ENCODE results near the gene PHLPP2.

The PHLPP2 gene

DNA sequence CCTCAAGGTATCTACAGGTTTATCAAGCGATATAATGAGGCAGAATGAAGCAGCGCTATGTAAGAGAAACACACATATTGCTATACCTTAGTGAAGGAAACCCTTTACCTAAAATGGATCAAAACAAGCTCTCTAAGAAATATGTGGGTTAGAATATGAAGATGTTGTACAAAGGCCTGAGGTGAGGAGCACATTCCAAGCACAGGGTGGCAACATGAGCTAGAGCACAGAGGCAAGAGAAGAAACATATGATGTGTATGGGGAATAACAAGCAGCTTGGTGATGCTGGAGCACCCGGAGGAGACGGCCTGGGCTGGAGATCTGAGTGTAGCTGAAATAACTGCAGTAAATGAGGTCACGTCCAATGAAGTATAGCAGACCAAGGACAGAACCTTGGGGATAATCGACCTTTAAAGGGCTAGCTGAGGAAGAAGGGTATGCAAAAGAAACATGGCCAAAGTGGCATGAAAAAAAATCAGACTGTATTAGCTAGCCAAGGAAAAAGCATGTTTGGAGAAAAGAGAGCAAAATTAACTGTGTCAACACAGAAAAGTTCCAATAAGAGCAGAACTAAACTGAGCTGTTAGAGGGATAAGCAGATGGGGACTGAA lies 54.5 kb downstream of the PHLPP2 start:
- DNase-seq (ENCODE audit: low read depth in 2 of 2), result no peak

DNA sequence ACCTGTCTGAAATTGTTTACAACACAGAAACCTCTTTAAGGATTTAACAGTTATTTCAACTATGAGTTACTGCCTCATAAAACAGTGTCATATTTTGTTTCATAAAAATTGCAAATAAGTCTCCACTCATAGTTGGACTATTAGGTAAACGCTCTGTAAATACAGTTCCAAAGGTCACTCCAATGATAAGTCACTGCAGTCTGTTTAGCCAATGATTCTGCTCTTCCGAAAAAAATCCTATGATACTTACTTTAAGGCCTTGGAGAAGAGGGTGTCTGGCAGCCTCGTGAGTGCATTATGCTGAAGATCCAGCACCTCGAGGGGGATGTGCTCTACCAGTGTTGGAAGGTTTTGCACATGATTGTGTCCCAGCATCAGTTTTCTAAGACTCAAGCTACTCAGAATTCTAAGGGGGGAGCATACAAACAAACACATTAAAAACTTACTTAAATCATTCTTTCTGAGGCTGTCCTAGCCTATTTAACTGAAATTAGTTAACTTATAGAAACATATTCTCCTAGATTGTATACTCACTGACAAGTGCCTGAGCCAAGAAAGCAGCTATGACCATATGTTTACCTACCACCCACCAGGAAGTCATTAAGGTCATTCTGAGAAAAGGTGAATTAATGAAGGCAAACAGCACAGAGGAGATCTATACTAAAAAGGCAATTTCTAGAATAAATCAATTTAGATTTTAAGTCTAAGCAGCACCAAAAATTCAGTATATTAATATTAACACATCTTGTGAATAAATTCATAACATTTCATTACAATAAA lies 57.4 kb downstream of the PHLPP2 start:
- no peak for DNase-seq (ENCODE audit: low read depth in 2 of 2)

DNA sequence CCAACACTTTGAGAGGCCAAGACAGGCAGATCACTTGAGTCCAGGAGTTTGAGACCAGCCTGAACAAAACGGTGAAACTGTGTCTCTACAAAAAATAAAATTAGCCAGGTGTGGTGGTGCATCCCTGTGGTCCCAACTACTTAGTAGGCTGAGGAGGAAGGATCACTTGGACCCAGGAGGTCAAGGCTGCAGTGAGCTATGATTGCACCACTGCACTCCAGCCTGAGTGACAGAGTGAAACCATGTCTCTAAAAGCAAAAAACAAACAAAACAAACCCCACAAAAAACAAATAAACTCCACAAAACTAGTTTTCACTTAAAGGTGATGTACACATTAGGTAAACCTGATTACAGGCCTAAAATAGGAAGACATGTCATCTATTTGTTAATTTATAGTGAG lies 58.2 kb downstream of the PHLPP2 start:
- DNase-seq (ENCODE audit: low read depth in 2 of 2), result no peak

DNA sequence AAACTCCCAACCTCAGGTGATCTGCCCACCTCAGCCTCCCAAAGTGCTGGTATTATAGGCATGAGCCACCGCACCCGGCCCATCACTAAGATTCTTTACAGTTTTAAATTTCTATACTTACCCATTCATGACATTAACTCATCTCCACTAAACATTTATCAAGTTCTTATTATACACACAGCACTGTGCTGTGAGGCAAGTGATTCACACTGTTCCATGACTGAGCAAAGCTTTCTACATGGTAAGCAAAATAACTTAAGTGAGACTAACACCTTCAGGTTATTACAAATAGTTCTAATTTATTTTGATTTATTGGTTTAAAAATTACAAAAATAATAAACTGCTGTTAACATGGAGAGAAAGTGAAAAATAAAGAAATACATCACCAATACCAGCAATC lies 65.0 kb downstream of the PHLPP2 start:
- DNase-seq (ENCODE audit: low read depth in 2 of 2), result no peak

DNA sequence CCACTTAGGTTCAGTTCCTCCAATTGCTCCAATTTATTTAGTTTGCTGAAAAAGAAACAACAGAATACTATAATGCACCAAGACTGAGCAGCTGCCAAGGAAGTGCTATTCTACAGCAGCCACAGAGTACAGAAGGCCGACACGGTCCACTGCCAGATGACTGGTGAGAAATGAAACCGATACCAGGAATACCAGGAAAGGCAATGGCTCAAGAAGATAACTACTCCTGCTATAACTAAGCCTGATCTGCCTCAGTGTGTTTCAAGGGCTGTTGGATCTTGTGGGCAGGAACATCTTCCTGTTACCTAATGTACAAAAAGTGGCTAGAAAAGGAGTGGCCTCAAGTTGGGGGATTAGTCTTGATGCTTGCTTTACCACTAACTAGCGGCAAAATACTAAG lies 65.7 kb downstream of the PHLPP2 start:
- no peak for DNase-seq (ENCODE audit: low read depth in 2 of 2)

DNA sequence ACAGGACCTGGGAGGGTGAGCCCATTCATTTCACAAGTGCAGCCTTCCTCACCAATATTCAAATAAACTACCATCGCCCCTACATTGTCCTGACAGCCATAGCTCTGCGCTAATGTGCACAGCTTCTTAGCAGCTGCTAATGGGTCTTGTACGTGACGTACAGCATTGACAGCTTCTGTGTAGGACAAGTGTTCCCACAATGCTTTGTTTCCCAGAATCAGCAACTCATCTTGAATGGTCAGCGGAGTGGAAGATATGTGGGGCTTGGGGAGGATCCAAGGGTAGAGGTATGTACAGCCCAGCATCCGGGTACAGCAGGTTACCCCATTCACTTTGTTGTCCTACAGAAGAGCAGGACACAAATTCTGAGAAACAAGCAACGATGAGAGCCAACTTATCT lies 74.8 kb downstream of the PHLPP2 start:
- DNase-seq (ENCODE audit: low read depth in 2 of 2), result no peak

DNA sequence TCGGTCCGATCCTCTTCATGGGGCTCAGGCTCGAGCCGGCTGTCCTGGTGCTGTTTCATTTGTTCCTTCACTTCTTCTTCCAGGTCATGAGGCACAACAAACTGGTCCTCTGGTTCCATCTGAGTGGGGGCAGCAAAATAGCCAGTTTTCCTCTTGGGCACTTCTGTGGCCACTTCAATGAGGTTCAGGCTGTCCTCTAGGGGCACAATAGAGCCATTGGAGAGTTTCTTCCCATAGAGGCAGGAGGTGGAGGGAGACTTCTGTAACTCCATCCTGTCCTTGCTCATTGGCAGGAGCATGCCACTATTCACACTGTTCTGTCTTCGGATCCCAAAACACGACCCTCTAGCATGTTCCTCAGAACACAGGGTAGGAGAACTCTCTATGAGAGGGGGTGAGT lies 75.6 kb downstream of the PHLPP2 start:
- DNase-seq (ENCODE audit: low read depth in 2 of 2), result no peak

DNA sequence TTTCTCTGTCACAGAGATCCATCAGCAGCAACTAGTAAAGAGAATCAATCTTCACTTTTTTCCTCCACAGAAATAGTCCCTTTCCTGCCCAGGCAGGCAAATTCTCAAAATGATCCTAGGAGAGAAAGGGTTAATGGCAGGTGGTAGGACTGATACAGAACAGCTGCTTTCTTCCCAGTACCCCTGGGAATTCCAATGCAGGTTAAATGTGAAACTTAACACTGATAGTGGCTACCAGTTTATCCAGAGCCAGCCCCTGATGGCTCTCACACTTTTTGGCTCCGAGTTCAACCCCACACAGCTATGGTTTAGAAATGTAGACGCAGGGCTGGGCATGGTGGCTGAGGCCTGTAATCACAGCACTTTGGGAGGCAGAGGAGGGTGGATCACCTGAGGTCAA lies 76.3 kb downstream of the PHLPP2 start:
- DNase-seq (ENCODE audit: low read depth in 2 of 2), result no peak

DNA sequence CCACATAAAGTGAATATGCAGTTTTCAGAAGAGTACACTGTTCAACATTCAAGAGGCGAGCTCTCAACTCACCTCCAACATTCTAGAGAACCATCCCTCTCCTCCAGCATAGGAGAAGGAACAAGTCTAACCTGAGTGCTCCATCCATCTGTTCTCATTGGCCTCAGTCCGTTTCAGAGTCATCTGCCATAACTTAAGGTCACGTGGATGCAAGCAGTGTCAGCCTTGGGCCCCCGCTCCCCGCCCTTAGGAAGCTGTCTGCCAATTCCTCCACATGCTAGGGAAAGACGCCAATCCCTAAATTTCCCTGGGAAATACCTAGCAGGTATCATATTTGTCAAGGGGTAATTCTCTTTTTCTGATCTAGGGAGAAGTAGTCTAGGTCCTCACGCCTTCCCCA lies 77.1 kb downstream of the PHLPP2 start:
- DNase-seq (ENCODE audit: low read depth in 2 of 2), result no peak

DNA sequence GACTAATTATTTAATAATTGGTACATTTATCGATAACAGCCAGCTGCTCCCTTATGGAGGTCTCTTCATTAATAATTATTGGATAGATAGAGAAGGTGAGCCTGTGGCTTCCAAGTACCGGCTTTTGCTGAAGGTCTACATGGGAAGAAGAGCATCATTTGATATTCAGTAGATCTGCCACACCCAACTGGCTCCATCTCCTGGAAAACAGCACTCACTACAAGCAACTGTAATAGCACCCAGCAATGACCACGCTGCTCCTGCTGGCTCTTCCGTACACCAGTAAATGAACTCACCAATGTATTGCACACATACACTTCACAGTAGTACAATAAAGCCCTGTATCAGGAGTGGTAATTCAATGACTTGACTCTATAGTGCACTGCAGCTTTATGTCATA lies 79.1 kb downstream of the PHLPP2 start:
- DNase-seq (ENCODE audit: low read depth in 2 of 2), result no peak

DNA sequence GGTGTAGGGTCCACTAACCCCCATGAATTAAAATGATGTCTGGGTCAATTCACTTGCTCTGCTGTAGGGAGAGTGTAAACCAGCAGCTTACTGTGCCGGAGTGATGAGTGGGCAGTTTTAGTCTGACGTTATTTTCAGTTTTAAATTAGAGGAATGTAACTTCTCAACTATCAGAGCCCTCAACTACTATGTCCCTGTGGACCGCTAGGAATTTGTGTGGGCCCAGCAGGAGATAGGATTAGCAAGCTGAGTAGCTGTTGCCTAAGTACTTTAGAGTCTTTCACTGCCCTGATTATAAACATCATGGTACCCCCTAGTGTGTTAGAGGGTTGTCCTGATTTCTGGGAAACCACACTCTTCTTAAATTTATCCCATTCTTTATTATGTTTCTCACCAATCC lies 87.1 kb downstream of the PHLPP2 start:
- no peak for DNase-seq (ENCODE audit: low read depth in 2 of 2)

DNA sequence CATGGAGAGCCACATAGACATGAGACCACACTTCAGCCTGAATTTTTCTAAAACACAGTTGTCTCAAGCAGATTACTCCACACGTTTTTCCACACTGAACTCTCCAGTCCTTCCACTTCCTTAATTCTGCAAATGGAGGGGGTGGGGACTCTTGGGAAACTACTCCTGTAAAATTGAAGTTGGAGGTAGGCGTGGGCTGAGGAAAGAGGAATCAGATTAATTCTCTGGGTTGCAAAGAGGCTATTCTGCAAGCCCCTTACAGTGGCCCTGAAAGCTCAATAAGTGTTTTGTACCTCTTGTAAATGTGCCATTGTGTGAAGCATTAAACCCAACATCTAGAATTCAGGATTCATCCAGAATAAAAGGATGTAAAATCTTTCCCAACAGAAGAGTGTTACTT lies 88.9 kb downstream of the PHLPP2 start:
- no peak for DNase-seq (ENCODE audit: low read depth in 2 of 2)

DNA sequence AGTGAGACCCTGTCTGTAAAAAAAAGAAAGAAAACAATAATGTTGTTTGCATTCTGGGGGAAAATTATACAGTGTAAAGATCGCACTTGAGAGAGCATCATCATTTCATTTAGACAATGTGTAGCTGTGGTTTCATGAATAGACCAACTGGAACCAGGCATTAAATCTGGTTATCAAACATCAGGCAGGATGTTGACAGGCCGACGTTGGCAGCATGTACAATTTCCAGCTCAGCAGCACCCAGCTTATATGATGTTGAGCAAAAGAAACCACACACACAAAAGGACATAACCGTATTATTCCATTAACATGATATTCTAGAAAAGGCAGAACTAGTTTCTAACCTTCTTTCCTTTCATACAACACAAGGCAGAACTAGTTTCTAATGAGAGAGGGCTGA lies 92.7 kb downstream of the PHLPP2 start:
- DNase-seq (ENCODE audit: low read depth in 2 of 2), result no peak

DNA sequence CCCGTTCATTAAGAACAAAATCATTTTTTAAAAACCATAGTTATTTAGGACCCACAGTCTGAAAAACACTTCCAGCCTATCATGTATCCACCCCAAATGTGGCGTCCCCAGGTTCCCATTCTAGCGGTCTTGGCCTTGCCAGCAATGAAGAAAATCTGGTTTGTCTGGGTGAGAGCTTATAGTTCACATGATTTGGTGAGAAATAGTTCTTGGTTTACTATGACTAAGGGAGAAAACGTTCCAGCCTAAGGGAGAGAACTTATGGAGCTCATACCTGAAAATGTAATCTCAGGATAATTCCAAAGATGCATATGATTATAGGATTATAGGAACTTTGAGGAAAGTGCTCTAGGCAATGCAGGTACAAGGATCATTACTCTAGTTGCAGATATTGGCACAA lies 93.7 kb downstream of the PHLPP2 start:
- no peak for DNase-seq (ENCODE audit: low read depth in 2 of 2)

DNA sequence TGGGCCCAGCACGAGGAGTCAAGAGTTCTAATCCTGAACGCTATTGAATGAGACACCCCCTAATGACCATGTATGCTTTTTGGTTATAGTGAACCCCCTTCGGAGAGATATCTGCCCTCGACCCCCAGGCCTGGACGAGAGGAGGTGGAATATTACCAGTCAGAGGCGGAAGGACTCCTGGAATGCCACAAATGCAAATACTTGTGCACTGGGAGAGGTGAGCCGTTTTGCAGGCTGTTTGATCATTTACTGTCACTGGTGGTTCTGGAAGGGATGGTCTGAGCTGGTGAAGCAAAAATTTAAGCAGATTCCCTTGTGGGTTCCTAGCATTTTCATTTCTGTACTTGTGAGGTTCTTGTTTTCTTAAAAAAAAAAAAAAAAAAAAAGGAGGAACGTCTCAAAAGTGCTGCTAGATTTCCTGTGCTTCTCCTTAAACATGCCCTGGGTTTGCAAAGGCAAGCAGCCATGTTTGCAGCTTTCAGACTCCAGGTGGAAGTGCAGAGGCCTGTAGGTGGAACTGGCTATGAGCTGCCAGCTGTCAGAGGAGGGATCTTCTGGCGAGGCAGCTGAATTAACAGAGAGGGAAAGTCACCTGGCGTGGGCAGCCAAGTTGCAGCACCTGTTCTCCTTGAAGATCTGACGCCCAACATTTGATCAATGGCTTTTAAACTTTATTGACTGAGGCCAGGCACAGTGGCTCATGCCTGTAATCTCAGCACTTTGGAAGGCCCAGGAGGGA lies 95.1 kb downstream of the PHLPP2 start:
- no peak for DNase-seq (ENCODE audit: low read depth in 2 of 2)

DNA sequence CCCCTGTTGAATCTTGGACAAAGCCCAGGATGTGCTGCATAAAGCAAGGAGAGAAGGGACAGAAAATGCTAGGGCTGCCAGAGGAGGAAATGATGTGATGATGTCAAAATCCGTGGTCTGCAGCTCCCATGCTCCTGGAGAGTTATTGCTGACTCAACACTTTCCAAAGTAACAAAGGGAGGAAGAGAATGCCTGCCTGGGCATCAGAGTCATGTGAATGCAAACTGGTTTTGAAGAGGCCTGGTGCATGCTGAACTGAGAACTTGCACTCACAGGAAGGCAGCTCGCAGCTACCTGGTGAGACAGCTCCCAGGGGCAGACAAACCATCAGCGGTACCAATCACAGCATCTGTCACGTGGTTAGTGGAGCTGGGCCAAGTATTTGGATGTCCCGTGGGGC lies 95.7 kb downstream of the PHLPP2 start:
- DNase-seq (ENCODE audit: low read depth in 2 of 2), result no peak

DNA sequence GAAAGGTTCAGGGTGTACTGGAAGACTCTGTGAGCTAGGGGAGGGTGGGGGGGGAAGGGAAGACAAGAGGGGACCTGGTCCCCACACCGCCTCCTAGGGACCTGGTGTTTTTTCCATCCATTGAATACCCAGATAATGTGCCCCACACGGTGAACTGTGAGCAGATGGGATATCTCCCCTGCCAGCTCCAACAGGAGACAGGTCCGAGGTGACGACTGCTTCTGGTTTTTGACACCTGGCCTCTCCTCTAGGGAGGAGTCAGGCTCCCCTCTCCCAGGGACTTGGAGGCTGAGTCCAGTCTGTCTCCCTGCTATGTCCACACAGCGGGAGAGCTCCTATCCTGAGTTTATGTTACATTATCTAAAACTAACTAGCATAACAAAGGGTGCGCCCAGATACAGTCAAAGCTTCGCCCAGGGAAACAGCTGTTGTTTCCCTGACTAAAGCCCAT lies 96.7 kb downstream of the PHLPP2 start:
- no peak for DNase-seq (ENCODE audit: low read depth in 2 of 2)

DNA sequence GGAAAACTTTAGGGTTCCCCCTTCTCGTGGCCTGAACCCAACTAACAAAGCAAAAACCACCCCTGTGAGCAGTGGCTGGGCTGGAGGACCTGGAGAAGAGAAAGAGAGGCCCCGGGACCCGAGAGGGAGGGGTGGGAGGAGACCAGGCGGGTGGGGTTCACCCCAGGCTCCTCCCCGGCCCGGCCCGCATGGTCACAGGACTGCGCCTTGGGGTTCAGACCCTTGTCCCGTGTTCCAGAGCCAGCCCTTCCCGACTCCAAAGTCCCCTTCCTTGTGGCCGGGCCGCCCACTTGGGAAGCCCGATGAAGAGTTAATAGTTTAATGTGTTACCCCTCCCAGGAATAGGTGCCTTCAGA lies 97.7 kb downstream of the PHLPP2 start:
- DNase-seq (ENCODE audit: low read depth in 2 of 2), result no peak

DNA sequence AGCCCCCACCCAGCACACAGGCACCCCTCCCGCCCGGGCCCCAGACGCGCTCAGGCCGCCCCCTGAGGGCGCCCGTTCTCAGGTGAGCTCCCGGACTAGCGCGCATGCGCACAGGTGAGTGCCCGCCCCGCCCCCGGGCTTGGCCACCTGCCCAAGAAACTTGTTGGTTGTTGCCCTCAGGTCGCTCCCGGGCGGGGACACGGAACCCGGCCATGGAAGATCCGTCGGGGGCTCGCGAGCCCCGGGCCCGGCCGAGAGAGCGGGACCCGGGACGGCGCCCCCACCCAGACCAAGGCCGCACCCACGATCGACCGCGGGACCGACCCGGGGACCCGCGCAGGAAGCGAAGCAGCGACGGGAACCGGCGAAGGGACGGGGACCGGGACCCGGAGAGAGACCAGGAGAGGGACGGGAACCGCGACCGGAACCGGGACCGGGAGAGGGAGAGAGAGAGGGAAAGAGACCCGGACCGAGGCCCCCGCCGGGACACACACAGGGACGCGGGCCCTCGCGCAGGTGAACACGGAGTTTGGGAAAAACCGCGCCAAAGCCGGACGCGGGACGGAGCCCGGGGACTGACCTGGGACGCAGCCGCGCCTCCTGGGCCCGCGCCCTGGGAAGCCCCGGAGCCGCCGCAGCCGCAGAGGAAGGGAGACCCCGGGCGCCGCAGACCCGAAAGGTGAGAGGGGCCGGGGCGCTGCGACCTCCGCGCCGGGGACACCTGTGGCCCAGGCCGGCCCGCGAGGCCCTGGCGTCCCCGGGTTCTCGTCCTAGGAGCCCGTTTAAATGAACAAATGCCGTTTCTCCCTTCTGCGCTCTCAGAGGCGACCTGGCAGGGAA lies 98.3 kb downstream of the PHLPP2 start, which contains the start of gene MARVELD3:
Gene MARVELD3 (plus strand): TSS at position 167 of the 840 bp plus-strand sequence. CDS start 46 bp downstream, at position 213.
- no peak for DNase-seq (ENCODE audit: low read depth in 2 of 2)

DNA sequence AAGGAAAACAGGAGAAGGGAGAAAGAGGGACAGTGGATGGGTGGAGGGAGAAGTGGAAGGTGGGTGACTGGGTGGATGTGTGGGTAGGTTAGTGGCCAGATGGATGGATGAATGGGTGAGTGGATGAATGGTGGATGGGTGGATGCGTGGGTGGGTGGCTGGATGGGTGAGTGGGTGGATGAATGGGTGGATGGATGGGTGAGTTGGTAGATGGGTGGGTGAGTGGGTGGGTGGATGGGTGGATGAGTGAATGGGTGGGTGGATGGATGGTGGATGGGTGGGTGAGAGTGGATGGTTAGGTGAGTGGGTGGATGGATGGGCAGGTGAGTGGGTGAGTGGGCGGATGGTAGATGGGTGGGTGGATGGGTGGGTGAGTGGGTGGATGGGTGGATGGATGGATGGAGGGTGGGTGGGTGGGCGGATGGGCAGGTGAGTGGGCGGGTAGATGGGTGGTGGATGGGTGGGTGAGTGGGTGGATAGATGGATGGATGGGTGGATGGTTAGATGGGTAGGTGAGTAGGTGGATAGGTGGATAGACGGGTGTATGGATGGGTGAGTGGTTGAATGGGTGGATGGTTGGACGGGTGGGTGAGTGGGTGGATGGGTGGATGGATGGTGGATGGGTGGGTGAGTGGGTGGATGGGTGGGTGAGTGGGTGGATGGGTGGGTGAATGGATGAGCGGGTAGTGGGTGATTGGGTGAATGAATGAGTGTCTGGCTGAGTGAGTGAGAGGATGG lies 99.2 kb downstream of the PHLPP2 start:
- DNase-seq (ENCODE audit: low read depth in 2 of 2), result no peak

DNA sequence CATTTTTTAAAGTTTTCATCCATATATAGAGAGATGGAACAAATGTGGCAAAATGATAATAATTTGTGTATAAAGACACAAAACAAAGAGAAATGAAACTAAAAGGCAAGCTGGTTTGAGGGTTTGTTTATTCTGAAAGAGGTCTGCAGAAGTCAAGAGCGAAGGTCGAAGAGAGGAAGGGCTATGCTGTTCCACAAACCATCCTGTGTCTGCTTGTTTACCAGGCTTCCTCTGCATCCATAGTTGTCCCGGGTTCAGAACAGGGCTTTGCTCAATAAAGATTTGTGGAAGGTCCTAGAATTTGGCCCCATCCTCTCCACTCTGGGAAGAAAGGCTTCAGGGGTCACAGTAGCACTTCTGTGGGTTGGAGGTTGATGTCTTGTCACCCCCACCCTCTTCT lies 100.9 kb downstream of the PHLPP2 start:
- DNase-seq (ENCODE audit: low read depth in 2 of 2), result no peak
